GM18909 (cell line): ENCODE data around the gene TSHZ3.

Experiments
- ATAC-seq: cut with Tn5 transposase; IDR thresholded peaks from one replicate; pipeline ENCODE4 v1.9.1; 2021; ENCODE audit warnings: mild to moderate bottlenecking; ENCODE audit not compliant: unreplicated experiment, poor library complexity

TSHZ3 gene

DNA sequence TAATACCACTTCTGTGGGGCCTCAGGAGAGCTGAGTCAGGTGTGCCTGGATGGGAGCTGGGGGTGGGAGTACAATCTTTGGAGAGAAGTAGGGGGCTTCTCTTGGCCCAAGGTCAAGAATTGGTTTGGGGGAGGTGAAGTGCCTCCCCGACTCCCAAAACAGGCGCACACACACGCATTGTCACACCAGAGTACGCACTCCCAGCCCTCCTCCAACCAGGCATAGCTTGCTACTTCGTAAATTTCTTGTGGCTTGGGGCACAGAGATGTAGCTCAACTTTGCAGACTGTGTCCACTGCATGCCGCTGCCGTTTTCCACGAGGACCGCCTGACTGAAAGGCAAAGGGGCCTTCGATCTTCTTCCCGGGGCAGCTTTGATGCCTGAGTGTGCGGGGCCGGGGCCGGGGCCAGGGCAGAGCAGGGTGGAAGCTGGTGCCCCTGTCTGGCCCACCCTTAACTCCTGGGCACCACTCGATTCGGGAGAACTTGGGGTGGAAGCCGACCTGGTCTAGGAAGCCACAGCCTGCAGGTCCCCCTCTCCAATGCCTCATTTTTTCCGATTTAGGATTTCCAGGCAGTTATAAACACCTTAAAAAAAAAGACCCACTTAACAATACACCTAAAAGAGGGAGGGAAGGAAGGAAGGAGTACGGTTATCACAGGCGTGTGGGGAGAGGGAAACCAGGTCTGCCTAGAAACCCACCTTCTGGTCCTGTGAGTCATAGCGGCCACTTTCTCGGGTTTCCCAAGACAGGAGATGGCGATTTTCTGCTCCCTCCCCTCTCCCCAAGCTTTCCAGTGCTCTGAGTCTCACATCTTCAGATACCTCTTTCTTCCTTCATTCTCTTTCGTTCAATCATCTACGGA, 5.8 kb upstream of the TSHZ3 start:
- ATAC-seq = no peak

DNA sequence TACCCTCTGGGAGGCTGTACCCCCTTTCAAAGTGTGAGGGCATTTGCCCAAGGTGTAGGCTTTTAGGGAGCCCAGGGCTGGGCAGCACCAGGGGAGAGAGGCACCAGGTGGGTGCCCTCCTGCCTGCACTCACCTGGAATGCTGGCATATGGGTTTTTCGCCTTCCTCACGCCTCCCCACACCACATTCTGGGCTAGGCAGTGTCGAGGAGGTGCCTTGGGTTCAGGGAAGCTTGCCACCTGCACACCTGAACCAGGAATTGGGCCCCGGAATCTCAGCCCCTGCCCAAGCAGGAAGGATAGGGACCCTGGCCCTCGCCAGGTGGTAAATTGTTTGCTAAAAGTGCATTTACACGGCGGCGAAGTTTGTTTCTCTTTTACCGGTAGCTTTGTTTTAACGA, 5.1 kb upstream of the TSHZ3 start:
- no peak for ATAC-seq

DNA sequence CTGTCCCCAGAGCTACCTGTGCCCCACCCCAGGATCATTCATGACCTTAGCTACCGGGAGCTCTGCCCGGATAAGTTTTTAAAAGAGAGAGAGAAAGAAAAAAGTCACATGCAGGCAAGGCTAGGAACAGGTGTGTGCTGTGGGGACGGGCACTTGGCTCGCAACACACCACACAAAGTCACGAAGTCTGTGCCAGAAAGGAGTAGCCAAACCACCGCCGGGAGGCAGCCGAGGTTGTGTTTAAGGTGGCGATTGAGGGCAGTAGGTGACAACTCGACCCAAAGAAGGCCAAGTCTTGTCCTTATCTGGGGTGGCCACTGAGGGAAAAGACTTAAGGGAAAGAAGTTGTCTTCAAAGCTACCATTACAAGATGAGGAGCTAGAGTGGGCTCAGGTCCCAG, 4.6 kb upstream of the TSHZ3 start:
- no peak for ATAC-seq

DNA sequence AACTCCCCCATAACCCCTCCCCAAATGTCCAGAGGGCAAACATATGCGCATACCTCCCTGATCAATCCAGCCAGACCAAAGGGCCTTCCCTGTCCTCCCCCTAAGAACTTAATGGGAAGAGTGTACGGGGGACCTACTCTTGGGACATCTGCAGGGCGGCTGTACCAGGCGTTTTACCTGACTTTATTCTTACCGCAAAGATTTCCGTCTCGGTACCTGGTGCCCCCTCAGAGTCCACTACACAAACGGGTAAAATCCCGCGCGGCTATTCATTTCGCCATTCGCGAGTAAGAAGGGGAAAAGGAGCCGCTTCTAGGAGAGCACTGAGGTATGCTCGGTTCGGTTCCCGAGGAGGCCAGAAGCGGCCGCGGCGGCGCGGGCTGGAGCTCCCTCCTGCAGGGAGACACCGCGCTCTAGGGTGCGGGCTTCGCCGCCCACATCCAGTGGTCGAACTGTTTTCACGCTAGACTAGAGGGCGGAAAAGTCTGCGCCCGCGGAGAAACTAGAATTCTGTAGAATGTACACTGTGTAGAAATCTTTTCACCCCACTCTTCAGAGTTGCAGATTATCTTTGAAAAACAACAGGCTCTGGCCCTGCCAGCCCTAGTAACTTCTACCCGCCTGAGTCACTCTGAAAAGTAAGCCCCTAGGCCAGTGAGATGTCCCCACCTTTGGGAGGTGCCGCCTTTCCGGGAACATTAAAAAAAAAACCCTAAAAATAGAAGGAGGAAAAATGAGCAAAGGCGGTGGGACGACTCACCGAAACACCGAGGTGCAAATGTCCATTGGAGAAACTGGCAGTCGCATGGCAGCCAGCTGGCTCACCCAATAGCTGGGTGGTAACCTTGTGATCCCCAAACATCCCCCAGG, 3.8 kb upstream of the TSHZ3 start:
- no peak for ATAC-seq

DNA sequence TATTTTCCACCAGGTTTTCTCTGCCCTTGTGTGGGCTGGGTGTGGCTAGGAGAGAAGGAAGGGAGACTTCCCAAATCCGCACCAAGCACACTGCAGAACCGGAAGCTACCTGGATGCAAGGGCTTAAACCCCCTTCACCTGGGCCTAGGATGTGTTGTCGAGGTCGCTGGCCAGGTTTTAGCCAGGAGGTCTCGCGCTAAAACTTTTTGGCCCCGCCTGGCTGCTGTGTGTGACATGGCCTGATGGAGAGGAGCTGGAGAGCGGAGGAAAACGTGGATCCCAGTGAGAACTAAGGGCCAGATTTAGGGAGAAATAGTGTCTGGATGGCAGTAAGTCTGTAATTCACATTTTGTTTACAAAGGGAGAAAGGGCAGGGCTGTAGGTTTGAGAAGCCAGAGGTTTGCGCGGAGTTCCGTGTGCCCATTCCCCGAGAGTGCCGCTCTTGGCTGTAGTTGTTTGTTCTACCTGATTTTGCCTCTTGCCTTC, 3.1 kb upstream of the TSHZ3 start:
- ATAC-seq = no peak

DNA sequence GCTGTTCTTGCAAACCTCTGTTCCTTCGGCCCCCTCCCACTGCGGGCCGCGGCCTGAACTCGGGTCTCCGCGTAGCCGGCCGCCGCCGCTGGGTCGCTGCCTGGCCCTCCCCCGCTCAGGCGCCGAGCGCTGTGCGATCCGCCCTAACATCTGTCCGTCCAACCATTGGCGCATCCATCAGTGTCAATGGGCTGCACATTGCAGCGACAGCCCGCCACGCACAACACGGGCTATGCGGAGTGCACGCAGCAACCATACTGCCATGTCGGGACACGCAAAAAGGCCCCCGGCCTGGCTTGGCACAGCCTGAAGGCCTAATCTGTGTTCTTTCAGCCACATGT, 2.6 kb upstream of the TSHZ3 start:
- ATAC-seq = no peak

DNA sequence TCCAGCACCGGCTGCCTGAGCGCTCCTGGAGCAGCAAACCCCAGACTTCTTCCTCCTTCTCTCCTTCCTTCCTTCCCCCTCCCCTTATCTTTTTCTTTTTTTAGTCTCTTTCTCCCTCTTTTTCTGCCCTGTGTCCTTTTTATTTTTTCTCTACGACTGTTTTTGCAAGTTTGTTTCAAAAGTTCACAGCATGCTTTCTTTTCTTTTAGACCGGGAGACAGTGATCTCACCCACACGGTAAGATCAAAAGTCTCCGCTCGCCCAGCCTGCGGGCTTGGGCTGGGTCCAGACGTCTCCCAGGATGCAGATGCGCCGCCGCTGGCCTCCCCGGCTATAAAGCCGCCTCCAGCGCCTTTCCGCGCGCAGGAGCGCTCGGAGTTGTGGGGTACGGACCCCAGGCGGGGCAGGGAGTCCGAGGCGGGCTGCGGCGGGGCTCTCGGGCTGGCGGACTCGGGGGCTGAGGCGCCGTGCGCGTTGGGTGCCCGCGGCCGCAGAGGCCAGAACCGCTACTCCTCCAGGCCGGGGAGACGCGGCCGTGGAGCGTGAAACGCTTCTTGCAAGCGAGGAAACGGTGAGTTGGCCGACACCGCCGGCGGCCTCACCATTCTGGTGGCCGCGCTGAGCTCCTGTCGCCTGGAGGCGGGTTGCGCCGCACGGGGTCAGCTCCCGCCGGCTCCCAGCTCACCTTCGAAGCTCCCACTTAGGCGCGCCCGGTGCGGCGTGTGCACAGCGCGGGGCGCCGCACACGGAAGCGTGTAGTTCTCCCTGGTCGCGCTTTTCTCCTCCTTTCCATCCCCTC, 2.0 kb upstream of the TSHZ3 start:
- ATAC-seq = no peak

DNA sequence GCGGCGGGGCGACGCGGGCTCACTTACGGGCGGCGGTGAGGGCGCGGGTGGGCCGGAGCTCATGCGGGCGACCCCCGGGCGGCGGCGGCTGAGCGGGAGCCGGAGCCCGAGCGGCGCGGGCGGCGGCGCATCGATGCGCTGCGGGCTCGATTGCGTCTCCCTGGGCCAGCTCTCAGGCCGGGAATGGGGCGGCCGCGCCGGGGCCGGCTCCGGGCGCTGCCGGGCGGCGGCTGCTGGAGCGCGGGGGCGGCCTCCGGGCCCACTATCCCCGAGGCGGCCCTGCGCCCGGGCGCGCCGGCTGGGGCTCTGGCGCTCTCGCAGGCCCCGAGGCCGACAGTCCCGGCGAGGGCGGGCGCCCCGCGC, 1.4 kb upstream of the TSHZ3 start:
- ATAC-seq = no peak

DNA sequence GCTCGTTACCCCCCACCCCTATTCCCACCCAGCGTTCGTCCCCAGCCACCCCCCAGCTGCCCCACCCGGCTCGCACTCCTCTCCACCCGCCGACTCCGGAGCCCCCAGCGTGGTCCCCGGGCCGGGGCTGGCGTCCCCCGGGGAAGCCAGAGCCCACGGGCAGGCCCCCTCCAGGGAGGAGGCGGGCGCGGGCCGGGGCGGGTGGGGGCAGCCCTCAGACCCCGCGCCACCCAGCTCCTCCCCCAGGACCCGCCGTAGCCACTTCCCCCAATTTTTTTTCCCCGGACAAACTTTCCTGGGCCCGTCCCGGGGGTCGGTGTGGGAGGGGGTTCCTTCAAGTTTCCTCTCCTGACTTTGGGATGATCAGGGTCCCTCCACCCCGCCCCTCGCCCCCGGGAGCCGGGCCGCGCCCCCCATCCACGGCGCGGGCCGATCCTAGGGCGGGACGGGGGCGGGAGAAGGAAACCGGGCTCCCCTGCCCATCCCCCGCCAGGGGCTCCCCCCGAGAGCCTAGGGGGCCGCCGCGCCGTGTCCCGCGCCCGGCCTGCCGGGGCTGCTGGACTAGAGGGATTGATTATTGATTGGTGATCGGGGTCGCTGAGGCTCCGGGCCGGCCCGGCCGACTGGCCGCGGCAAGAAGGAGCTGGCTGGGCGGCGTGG, 927 bp upstream of the TSHZ3 start:
- no peak for ATAC-seq

DNA sequence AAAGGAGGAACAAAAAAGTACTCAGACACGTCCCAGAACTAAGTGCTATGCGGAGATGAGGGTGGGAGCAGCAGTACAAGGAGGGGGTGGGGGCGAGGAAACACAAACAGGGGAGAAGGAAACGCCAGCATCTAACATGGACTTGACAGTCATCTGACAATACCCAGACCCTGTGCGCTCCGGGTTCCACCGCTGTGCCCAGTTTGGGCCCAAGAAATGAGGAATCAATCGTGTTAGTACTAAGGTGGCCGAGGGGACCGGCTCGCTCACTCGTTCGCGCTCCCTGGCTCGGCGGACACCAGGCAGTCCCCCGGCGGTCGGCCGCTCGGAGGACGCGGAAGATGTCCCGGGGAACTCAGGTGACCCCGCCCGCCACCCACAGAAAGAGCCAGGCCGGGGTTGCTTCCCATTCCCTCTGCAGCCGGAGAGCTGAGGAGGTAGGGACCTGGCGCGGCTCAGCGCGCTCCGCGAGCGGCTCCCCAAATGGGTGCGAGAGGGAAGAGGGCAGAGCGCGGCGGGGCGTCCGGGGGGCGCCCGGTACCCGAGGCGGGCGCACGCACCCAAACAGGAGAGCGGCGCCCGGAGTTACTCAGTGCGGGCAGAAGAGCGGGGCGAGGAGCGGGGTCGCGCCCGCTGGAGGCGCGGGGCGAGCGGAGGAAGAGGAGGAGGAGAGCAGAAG, 616 bp downstream of the TSHZ3 start:
- no peak for ATAC-seq

DNA sequence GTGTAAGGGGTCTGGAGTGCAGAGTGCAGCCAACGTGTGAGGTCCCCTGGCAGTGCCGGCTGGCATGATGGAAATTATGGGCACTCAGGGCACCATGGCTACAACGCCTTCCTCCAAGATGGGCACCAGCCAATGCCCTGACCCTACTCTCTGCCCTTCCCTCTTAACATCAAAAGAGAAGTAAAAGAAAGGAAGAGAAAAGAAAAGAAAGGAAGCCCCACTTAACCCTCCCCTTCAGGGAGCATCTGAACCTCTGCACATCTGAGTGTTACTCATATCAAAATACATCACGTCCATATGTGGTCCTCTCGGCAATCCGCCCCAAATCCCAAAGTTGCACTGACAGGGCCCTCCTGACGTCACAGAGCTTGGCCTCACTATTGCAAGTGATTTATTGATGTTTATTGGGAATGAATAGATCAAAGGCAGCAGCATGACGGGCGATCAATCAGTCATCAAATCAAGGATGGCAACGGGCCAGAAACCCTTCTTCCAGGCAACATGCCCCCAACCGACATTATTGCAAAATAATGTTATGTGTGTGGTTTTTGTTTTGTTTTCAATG, 1.3 kb downstream of the TSHZ3 start:
- ATAC-seq = no peak

DNA sequence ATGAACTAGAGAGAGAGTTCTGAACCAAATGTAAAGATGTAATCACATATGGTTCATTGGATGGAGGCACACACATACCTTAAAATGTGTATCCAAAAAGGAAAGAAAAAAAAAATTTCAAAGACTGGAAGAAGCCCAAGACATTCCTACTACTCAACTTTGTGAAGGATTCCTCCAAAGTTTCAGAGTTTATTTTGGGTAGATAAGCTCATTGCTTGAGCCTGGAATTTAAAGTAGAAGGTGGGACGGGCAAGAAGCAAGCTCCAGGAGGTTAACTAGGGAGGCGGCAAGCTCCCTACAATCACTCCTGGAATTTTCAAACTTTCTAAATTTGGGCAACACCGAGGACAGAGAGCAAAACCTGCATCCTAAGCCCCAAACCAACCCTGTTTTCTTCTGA, 1.9 kb downstream of the TSHZ3 start:
- no peak for ATAC-seq

DNA sequence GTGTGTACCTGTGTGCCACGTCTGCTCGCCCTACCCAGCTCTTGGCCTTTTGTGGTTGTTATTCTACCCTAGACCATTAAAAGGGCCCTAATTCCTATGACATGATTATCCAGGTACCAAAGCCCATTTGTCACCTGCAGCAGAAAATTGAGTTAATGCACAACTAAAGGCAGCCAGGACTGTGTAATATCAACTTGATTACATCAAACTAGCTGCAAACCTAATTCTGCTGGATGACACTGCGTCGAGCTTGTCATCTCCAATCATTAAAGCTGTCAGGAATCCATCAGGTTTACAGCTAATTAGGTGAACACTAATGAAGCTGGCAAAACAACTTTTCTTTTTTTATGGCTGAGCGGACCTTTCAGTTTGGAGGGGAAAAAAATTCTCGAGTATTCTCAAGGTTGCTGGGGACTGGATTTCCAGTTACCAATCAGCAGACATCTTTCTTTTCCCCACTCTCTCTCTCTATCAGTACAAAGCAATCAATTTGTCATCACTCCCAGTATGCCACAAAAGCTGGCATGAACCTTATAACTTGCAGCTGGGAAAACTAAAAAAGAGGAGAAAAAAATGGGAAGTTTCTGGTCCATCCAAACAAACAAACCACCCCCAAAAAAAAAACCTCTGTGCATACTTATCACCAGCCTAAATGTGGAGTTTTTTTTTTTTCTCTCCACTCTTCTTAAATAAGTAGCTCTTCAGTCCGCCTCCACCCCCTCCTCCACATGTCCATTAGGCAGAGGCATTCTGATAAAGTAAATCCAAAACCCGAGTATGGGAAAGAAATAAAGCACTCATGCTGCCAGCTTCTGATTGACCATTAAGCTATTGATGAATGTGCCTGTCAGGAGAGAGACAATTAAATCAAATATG, 2.8 kb downstream of the TSHZ3 start:
- ATAC-seq = no peak

DNA sequence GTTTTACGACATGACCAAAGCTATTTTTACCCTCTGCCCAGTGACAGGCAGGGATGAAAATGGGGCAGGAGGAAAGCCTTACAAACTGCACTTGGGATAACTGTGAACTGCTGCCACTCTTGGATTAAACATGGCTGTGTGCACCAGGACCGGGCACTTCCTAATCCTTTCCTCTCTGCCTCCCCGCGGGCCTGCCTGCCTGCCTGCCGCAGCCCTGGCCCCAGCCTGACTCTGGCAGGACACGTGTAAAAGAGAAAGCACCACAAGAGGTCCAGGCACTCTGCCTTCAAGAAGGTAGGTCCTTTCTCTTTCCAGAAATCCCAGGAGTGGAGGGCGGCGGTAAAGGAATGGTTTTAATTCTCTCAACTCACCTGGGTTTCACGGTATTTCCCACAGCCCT, 4.8 kb downstream of the TSHZ3 start:
- ATAC-seq = no peak

DNA sequence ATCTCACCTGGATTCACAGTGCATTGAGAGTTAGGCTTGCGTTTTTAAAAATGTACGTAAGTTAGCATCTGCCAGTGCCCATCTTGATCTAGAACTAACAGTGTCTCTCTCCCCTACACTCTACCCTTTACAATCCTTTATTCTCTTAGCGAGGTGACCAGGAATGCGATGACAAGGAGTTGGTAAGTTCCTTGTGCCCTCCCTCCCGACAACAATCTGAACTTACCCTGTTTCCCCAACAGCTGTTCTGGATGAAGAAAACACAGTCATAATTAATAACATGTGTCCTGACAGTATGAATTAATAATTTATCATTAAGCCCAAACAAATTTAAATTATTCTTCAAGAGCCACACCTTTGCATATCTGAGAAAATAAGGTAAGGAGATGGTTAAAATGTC, 6.3 kb downstream of the TSHZ3 start:
- no peak for ATAC-seq

DNA sequence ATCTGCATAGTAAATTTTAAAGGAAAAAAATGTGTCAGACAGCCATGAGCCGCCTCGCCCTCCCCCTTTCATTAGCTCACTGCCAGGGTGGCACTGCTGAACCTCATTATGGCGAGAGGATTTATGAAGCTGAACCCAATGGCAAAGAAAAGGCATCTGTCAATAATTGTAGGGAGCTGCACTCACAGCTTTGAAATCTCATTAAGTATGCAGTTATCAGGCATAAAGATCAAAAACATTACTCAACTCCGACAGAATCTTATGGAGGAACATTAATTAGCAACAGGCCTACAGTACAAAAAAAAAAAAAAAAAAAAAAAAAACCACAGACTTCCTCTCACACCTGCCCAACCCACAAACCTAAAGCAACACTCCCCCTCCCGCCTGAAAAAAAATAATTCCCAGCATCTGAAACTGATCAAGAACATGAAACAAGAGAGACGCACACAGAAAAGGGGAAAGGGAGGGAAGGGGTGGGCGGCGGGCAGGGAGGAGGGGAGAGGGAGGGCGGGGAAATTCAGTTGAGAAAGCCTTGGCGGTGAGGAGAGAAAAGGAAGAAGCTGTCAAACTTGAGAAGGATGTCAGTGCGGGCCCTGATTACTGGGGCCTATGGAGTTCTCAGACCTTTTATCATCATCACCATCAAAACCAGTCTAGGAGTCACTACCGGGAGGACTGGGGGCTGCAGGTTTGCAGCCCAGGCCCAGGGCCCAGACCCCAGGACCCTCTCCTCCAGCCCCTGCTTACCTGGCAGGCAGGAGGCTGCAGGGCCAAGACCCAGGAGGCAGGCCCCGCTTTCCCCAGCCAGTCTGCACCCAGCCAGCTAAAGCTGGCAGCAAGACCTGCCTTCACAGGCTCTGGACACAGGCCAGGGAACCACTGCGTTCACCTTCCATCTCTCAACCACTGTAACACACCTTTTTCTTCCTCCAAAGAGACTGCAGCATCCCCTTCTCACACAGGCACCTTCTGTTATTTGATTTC, 8.9 kb downstream of the TSHZ3 start:
- no peak for ATAC-seq

DNA sequence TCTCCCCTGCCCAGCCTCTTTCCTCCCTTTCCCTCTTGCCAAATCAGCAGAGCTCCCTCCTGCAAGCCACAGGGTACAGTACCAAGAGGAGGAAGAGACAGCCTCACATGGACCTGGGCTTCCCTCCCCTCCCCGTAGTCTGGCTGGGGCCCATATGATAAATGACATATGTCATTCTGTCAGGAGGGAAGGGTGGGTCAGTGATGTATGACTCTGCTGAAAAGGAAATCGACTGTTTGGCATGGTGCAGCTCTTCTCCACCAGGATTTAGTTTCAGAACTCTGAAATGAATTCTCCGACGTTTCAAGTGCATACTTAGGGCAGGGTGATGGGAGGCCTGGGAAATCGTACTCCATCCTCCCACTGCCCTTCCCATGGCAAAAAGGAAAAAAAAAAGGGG, 9.8 kb downstream of the TSHZ3 start:
- no peak for ATAC-seq
